ENCODE data around the gene SCO2.

GRCh38 chr22:50521710-50522109 lies 3.7 kb downstream of the SCO2 start:
- no peak for TF ChIP-seq POLR2A (IDR thresholded peaks at IDR 0.05; ENCODE audit: low read depth, low read length)
- peak; percentile 38; the same call in 1 of the 2 replicates for TF ChIP-seq POLR2AphosphoS5 (IDR thresholded peaks at IDR 0.05; ENCODE audit: low read depth, low read length)
- no peak for TF ChIP-seq TAF1 (IDR thresholded peaks at IDR 0.05; ENCODE audit: borderline replicate concordance, low read depth, low read length)
